Body of pancreas (tissue), 4 donors: ENCODE measurements around the gene ASB18. TPM values are rescaled to one million over a fixed set of nuclear protein-coding genes. Genes with fewer than 3 reads are reported as not detected.

Source experiments
- ATAC-seq: fragments of 150-250 bp; one replicate; pipeline ENCODE4 v1.9.1; 2016
- DNase-seq, 4 donors: peaks; one replicate each; pipeline ENCODE4 v3.0.0-alpha.2; 2019
- H3K27ac ChIP-seq, 4 donors: fragments of 200-600 bp; sonication (generic); 1 replicate in 3 of 4; 2 replicates in 1 of 4; pipeline versions ENCODE4 v1.5.1 to v1.6.1; 2016 to 2019; ENCODE audit warnings: mild to moderate bottlenecking in 1 of 4, mixed read lengths in 1 of 4, moderate library complexity in 1 of 4
- H3K27me3 ChIP-seq, 2 donors: fragments of 200-600 bp; sonication (generic); one replicate each; pipeline ENCODE4 v1.6.0; 2016; ENCODE audit warnings: mild to moderate bottlenecking in 1 of 2
- H3K36me3 ChIP-seq, 2 donors: fragments of 200-600 bp; sonication (generic); replicated peaks in 1 of 2; 2 replicates each; pipeline ENCODE4 v1.5.1; 2016; ENCODE audit warnings: low read depth in 2 of 2; ENCODE audit not compliant: insufficient read depth in 1 of 2
- H3K4me1 ChIP-seq: fragments of 200-600 bp; sonication (generic); one replicate; pipeline ENCODE4 v1.6.0; 2016
- H3K4me3 ChIP-seq, 2 donors: fragments of 200-600 bp; sonication (generic); 1 replicate in 1 of 2; 2 replicates in 1 of 2; pipeline ENCODE4 v1.5.1; 2016 to 2019
- H3K9me3 ChIP-seq, 3 donors: fragments of 200-600 bp; sonication (generic); 1 replicate in 2 of 3; 2 replicates in 1 of 3; pipeline ENCODE4 v1.5.1; 2016
- POLR2A ChIP-seq, 3 donors: fragments of 450-650 bp; IDR thresholded peaks; one replicate each; pipeline ENCODE4 v1.6.1; 2016; ENCODE audit warnings: antibody characterized with exemption in 3 of 3, mild to moderate bottlenecking in 2 of 3
- WGBS, 2 donors: methylation state at CpG; one replicate each; pipeline ENCODE4 v1.1.5; 2017; 5-methylcytosine and 5-hydroxymethylcytosine counted together
- intact Hi-C: fragments of 100-400 bp; cut with DNase I; formaldehyde crosslinking; loops from one replicate; pipeline ENCODE4 v1.15.1; 2023
- total RNA-seq, 2 donors: library from RNA; depleted of rRNA; stranded (reverse); fragments of >200 nt; gene quantifications; one replicate each; pipeline ENCODE4 v1.1.0, GENCODE V29; 2016
- TF ChIP-seq, protein P1 (sequence below), 7 experiments: fragments of 450-650 bp in 4 of 7; fragments of 200-600 bp in 3 of 7; sonication (generic) in 3 of 7; IDR thresholded peaks; one replicate each; pipeline ENCODE4 v1.5.1; 2016 to 2019; ENCODE audit warnings: antibody characterized with exemption in 7 of 7

ASB18 gene
- total RNA-seq, 2 donors from 2014 or later: not detected

DNA sequence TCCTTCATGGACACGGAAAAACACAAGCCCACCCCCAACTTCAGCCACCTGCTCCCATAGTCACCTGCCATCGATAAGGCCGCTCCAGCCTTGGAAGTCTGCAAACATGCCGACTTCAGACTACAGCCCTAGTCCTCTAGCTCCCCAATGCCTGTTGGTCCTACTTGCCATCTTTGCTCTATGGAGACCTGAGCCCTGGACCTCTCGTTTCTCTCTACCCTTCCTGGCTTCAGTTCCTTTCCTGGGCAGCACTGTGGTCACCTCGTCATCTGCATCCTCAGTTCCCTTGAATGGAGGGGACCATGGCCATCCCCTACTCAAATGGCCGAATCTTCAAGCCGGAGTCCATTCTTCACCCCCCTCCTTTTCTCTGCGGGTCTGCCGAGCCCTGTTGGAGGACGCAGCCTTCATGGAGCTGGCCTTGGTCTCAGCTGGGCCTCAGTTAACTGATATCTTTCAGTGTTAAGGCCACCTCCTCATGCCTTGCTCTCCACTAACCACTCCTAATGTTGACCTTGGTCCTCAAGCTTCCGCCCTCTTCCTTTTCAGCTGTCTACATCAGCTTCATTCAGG is 48.4 kb downstream of the ASB18 start:
- 74 to 78% methylated on average over 10 to 12 of the region's 12 CpGs for WGBS, 2 donors
- no peaks in the 10 kb centered on the region for H3K27me3 ChIP-seq

DNA sequence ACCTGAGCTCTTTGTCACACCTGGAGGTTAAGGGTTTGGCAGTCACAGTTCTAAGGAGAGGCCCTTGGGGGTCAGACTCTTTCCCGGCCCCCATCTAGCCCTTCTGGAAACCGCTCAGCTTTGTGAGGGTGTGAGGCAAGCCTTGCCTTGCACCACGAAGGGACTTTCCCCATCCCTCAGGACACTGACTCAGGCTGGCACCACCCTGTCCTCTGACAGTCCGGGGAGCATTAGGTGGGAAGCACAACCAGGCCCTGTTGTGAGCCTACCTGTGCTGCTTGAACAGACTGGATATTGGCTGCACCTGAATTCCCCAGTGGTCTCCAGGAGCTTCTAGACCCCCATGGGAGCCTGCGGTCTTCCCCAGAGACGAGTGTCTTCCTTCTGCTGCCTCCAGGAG is 49.0 kb downstream of the ASB18 start:
- no peak for ATAC-seq
- WGBS, 2 donors: 70 to 80% methylated on average over 4 to 6 of the region's 6 CpGs
- Histone ChIP-seq H3K9me3 (no peaks in the 10 kb centered on the region), H3K36me3 (no peaks in the 10 kb centered on the region), H3K27ac (no peak overlapping the region), H3K4me1 (no peaks in the 10 kb centered on the region), H3K4me3 (no peak overlapping the region), H3K27me3 (no peaks in the 10 kb centered on the region)
- DNase-seq: no peak
- TF ChIP-seq, protein P1, sequence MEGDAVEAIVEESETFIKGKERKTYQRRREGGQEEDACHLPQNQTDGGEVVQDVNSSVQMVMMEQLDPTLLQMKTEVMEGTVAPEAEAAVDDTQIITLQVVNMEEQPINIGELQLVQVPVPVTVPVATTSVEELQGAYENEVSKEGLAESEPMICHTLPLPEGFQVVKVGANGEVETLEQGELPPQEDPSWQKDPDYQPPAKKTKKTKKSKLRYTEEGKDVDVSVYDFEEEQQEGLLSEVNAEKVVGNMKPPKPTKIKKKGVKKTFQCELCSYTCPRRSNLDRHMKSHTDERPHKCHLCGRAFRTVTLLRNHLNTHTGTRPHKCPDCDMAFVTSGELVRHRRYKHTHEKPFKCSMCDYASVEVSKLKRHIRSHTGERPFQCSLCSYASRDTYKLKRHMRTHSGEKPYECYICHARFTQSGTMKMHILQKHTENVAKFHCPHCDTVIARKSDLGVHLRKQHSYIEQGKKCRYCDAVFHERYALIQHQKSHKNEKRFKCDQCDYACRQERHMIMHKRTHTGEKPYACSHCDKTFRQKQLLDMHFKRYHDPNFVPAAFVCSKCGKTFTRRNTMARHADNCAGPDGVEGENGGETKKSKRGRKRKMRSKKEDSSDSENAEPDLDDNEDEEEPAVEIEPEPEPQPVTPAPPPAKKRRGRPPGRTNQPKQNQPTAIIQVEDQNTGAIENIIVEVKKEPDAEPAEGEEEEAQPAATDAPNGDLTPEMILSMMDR (IDR thresholded peaks at IDR 0.05): no peak
- no peak for TF ChIP-seq POLR2A (IDR thresholded peaks at IDR 0.05)
- intact Hi-C loops: no loop called here

More for the DNA sequence above, 48.4 kb downstream of the ASB18 start:
- no peaks in the 10 kb centered on the region for H3K4me1 ChIP-seq
- no peak for DNase-seq
- no peak for TF ChIP-seq POLR2A (IDR thresholded peaks at IDR 0.05)
- TF ChIP-seq, protein P1 (IDR thresholded peaks at IDR 0.05): no peak
- H3K27ac ChIP-seq: no peak overlapping the region
- intact Hi-C loops: no loop called here
- ATAC-seq: no peak
- no peaks in the 10 kb centered on the region for H3K9me3 ChIP-seq
- H3K4me3 ChIP-seq: no peak overlapping the region
- H3K36me3 ChIP-seq: no peaks in the 10 kb centered on the region

DNA sequence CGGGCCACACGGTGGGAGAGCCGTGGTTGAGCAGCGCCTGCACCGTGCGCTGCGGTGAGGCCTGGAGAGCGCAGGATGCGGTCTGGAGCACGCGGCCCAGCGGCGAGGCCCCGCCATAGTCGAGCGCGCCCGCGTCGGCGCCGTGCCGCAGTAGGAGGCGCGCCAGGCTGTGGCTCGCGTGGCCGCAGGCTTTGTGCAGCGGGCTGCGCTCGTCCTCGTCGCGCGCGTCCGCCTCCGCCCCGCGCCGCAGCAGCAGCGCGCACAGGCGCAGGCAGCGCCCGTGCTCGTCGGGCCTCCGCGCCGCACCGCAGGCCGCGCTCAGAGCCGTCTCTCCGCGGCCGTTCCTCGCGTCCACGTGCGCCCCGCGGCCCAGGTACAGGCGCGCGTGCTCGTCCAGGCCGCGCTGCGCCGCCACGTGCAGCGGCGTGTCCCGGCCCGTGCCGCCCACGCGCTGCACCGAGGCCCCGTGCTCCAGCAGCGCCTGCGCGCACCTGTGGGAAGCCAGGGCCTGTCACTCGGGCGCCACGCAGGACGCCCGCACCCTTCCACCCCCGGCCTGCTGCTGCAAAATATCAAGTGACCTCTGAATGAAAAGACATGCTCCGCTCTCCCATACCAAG is 49.7 kb downstream of the ASB18 start:
- 31 to 76% methylated on average over 9 to 84 of the region's 92 CpGs for WGBS, 2 donors
- ATAC-seq (no peak), DNase-seq (no peak)
- H3K36me3 ChIP-seq: no peaks in the 10 kb centered on the region
- H3K4me3 ChIP-seq: no peak overlapping the region
- intact Hi-C loops: no loop called here
- TF ChIP-seq POLR2A (IDR thresholded peaks at IDR 0.05): no peak
- TF ChIP-seq, protein P1 (IDR thresholded peaks at IDR 0.05): no peak
- H3K27ac ChIP-seq: no peak overlapping the region
- no peaks in the 10 kb centered on the region for H3K27me3 ChIP-seq
- no peaks in the 10 kb centered on the region for H3K4me1 ChIP-seq
- no peaks in the 10 kb centered on the region for H3K9me3 ChIP-seq

DNA sequence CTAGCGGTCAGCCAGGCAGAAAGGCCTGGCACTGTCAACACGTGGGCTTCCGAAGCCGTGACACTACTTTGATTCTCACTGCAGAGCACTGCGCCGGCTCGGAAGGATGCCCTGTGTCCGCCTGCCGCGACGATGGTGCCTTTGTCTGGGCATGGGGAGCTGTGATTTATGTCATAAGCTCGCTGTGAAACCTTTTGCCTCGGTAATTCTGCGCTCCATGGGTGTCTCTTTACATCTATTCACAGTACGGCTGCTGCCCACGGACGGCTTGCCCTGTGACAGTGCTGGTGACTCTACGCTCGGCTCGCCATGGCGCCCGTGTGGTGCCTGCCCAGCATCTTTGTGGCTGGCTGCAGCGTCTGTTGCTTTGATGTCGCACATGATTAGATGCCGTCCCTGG is 52.9 kb downstream of the ASB18 start:
- WGBS, 2 donors: 83% methylated on average over 9 to 24 of the region's 25 CpGs
- Histone ChIP-seq H3K4me3 (no peak overlapping the region), H3K9me3 (no peaks in the 10 kb centered on the region), H3K4me1 (no peaks in the 10 kb centered on the region), H3K27ac (no peak overlapping the region), H3K27me3 (no peaks in the 10 kb centered on the region), H3K36me3 (no peaks in the 10 kb centered on the region)
- TF ChIP-seq POLR2A (IDR thresholded peaks at IDR 0.05): no peak
- TF ChIP-seq, protein P1 (IDR thresholded peaks at IDR 0.05): no peak
- no peak for ATAC-seq
- no peak for DNase-seq
- intact Hi-C loops: no loop called here

DNA sequence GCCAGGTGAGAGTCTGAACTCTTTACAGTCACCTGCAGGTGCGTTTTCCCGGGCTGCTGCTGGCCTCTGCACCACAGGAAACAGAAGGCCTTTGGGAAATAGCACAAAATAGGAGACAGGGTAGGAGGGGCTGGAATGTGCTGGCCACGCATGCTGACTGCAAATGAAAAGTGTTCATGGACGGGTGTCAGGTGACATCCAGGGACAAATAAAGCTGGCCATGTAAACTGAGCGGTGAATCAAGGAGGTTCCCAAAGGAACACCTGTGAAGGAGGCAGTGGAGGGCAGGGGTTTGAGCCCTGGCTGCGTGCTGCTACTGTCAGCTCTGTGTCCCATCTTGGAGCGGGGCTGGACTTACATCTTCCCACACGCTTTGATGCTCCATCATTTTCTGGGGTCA is 53.7 kb downstream of the ASB18 start:
- 34 to 46% methylated on average over 7 to 8 of the region's 8 CpGs for WGBS, 2 donors
- DNase-seq: no peak

More for the DNA sequence above, 53.7 kb downstream of the ASB18 start:
- no peak for TF ChIP-seq POLR2A (IDR thresholded peaks at IDR 0.05)
- TF ChIP-seq, protein P1 (IDR thresholded peaks at IDR 0.05): no peak
- ATAC-seq: no peak
- no peaks in the 10 kb centered on the region for H3K36me3 ChIP-seq
- H3K27me3 ChIP-seq: no peaks in the 10 kb centered on the region
- H3K4me1 ChIP-seq: no peaks in the 10 kb centered on the region
- H3K9me3 ChIP-seq: peaks cover 0 to 3% (median 0%) of the 10 kb centered on the region in 3 donors
- no peak overlapping the region for H3K4me3 ChIP-seq
- H3K27ac ChIP-seq: no peak overlapping the region
- intact Hi-C loops: no loop called here
